MM.1S (cell line): ENCODE measurements around the gene CACNA1D.

Experiments used
- DNase-seq: peaks from one replicate; pipeline ENCODE4 v3.0.0-alpha.2; 2015
- H2AFZ ChIP-seq: fragments of 300-600 bp; sonication (generic); 2 replicates; pipeline ENCODE4 v1.6.0; 2016; ENCODE audit warnings: antibody characterized with exemption, low read length
- H3F3A ChIP-seq: fragments of 300-600 bp; sonication (generic); 2 replicates; pipeline ENCODE4 v1.6.1; 2016; ENCODE audit warnings: mild to moderate bottlenecking, antibody characterized with exemption, low read length, moderate library complexity, mixed read lengths; ENCODE audit not compliant: insufficient read depth
- H3K27ac ChIP-seq: fragments of 300-600 bp; sonication (generic); 2 replicates; pipeline ENCODE4 v1.5.1; 2016; ENCODE audit warnings: mild to moderate bottlenecking, low read length
- H3K27me3 ChIP-seq: fragments of 300-600 bp; sonication (generic); replicated peaks from 2 replicates; pipeline ENCODE4 v1.6.0; 2016; ENCODE audit warnings: low read length; ENCODE audit not compliant: insufficient read depth
- H3K36me3 ChIP-seq: fragments of 300-600 bp; sonication (generic); replicated peaks from 2 replicates; pipeline ENCODE4 v1.6.1; 2016; ENCODE audit warnings: mild to moderate bottlenecking, low read length, mixed read lengths; ENCODE audit not compliant: insufficient read depth
- H3K4me1 ChIP-seq: fragments of 300-600 bp; sonication (generic); 2 replicates; pipeline ENCODE4 v1.6.1; 2016; ENCODE audit warnings: low read length, mixed read lengths
- H3K4me2 ChIP-seq: fragments of 300-600 bp; sonication (generic); 2 replicates; pipeline ENCODE4 v1.6.0; 2016; ENCODE audit warnings: low read depth, low read length
- H3K4me3 ChIP-seq: fragments of 300-600 bp; sonication (generic); 2 replicates; pipeline ENCODE4 v1.5.1; 2016; ENCODE audit warnings: low read length, mixed read lengths
- H3K79me2 ChIP-seq: fragments of 300-600 bp; sonication (generic); 2 replicates; pipeline ENCODE4 v1.6.1; 2016; ENCODE audit warnings: mixed run types, low read length, mixed read lengths
- H3K9ac ChIP-seq: fragments of 300-600 bp; sonication (generic); 2 replicates; pipeline ENCODE4 v1.6.1; 2016; ENCODE audit warnings: low read length, mixed read lengths
- H3K9me2 ChIP-seq: fragments of 300-600 bp; sonication (generic); replicated peaks from 2 replicates; pipeline ENCODE4 v1.6.1; 2016; ENCODE audit warnings: mild to moderate bottlenecking, low read length, mixed read lengths; ENCODE audit not compliant: insufficient read depth
- H3K9me3 ChIP-seq: fragments of 300-600 bp; sonication (generic); replicated peaks from 2 replicates; pipeline ENCODE4 v1.6.1; 2016; ENCODE audit warnings: mild to moderate bottlenecking, low read length, mixed read lengths; ENCODE audit not compliant: insufficient read depth
- H4K20me1 ChIP-seq: fragments of 300-600 bp; sonication (generic); 2 replicates; pipeline ENCODE4 v1.6.1; 2016; ENCODE audit warnings: mild to moderate bottlenecking, low read length, moderate library complexity, mixed read lengths; ENCODE audit not compliant: insufficient read depth
- CTCF ChIP-seq: fragments of 300-600 bp; sonication (generic); IDR thresholded peaks from 2 replicates; pipeline ENCODE4 v1.5.1; 2016; ENCODE audit warnings: antibody characterized with exemption, low read length, mixed read lengths
- EZH2 ChIP-seq: fragments of 300-600 bp; sonication (generic); optimal IDR thresholded peaks from 2 replicates; pipeline ENCODE3; 2017; ENCODE audit warnings: low read depth, mild to moderate bottlenecking, antibody characterized with exemption, low read length, mixed read lengths
- EZH2phosphoT487 ChIP-seq: fragments of 300-600 bp; sonication (generic); IDR thresholded peaks from 2 replicates; pipeline ENCODE4 v1.6.1; 2018; ENCODE audit warnings: antibody characterized with exemption, low read length

The CACNA1D gene

GRCh38 chr3:53778153-53778552 is 283.7 kb downstream of the CACNA1D start:
- H3K27ac ChIP-seq = no peak overlapping the region

DNA sequence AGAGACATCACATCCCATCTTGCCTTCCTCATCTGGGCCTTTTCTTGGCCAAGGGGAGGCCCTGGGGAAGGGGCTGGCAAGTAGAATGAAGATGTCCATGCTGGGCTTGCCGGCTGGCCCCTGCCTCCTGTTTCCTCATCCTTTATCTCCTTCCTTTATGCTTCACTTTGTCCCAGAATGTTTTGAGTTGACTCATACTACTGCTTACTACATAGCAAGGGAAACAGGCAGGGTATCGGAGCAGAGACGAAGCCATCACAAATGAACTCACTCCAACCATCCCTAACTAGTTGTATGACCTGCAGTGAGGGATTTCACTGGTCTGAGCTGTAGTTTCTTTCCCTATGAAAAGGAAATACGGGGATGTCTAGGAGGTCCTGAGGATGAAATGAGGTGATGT is 285.8 kb downstream of the CACNA1D start:
- no peaks in the 10 kb centered on the region for H3K36me3 ChIP-seq
- H3K27ac ChIP-seq = no peak overlapping the region
- H3K4me3 ChIP-seq = no peak overlapping the region
- H4K20me1 ChIP-seq = no peaks in the 10 kb centered on the region
- H3K27me3 ChIP-seq = no peaks in the 10 kb centered on the region
- H3K4me1 ChIP-seq = no peaks in the 10 kb centered on the region
- TF ChIP-seq EZH2 (no peak), CTCF (no peak), EZH2phosphoT487 (no peak)
- no peak for DNase-seq
- no peak overlapping the region for H2AFZ ChIP-seq
- H3F3A ChIP-seq = no peaks in the 10 kb centered on the region
- H3K9ac ChIP-seq = no peak overlapping the region
- no peak overlapping the region for H3K4me2 ChIP-seq
- H3K79me2 ChIP-seq = no peaks in the 10 kb centered on the region
- H3K9me2 ChIP-seq = no peaks in the 10 kb centered on the region
- no peaks in the 10 kb centered on the region for H3K9me3 ChIP-seq

More at GRCh38 chr3:53778153-53778552, 283.7 kb downstream of the CACNA1D start:
- Histone ChIP-seq H3K4me3 (no peak overlapping the region), H2AFZ (no peak overlapping the region), H3K79me2 (no peaks in the 10 kb centered on the region), H3K4me2 (no peak overlapping the region), H3K9me3 (no peaks in the 10 kb centered on the region), H3K36me3 (no peaks in the 10 kb centered on the region), H3K4me1 (0 out of 2 replicates have a peak, but pooled peaks cover 7% of the 10 kb centered on the region), H3K9me2 (no peaks in the 10 kb centered on the region), H3K27me3 (no peaks in the 10 kb centered on the region), H3K9ac (no peak overlapping the region), H3F3A (no peaks in the 10 kb centered on the region), H4K20me1 (no peaks in the 10 kb centered on the region)
- no peak for TF ChIP-seq EZH2phosphoT487
- DNase-seq = no peak

DNA sequence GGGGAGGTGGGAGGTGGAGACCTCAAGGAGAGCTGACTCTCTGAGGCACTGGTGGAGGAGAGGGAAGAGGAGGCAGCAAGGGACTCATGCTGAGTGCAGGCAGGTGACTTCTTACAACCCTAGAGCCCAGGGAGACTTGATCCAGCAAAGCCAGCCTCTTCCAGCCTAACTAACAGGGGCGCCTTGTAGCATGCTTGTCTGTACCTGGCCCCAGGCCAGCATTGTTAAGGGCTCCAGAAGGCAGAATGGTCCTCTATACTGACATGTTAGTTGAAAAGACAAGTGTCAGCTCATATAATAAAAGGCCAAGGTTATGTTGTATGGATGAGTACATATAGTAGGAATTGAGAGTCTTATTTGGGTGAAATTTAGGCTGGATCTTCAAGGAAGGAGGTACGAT is 286.4 kb downstream of the CACNA1D start:
- no peak overlapping the region for H3K4me3 ChIP-seq
- H3K9me2 ChIP-seq = no peaks in the 10 kb centered on the region
- no peak overlapping the region for H2AFZ ChIP-seq
- no peak overlapping the region for H3K27ac ChIP-seq
- H3K9ac ChIP-seq = no peak overlapping the region
- TF ChIP-seq EZH2 (no peak), EZH2phosphoT487 (no peak)
- H3K4me2 ChIP-seq = no peak overlapping the region
- H3K36me3 ChIP-seq = no peaks in the 10 kb centered on the region
- no peaks in the 10 kb centered on the region for H3K27me3 ChIP-seq
- no peaks in the 10 kb centered on the region for H3K4me1 ChIP-seq
- no peaks in the 10 kb centered on the region for H4K20me1 ChIP-seq
- H3K9me3 ChIP-seq = no peaks in the 10 kb centered on the region
- H3F3A ChIP-seq = no peaks in the 10 kb centered on the region
- no peaks in the 10 kb centered on the region for H3K79me2 ChIP-seq
- no peak for DNase-seq

GRCh38 chr3:53787016-53787415 is 292.6 kb downstream of the CACNA1D start:
- no peaks in the 10 kb centered on the region for H4K20me1 ChIP-seq
- DNase-seq = no peak
- no peaks in the 10 kb centered on the region for H3K27me3 ChIP-seq
- H3K4me2 ChIP-seq = no peak overlapping the region
- H3K79me2 ChIP-seq = no peaks in the 10 kb centered on the region
- H3K9ac ChIP-seq = no peak overlapping the region
- H3K27ac ChIP-seq = no peak overlapping the region
- no peaks in the 10 kb centered on the region for H3K36me3 ChIP-seq
- H3K4me1 ChIP-seq = no peaks in the 10 kb centered on the region
- H3K9me3 ChIP-seq = no peaks in the 10 kb centered on the region
- no peak overlapping the region for H2AFZ ChIP-seq
- H3F3A ChIP-seq = no peaks in the 10 kb centered on the region
- no peak for TF ChIP-seq CTCF
- no peak for TF ChIP-seq EZH2
- TF ChIP-seq EZH2phosphoT487 = no peak
- H3K9me2 ChIP-seq = no peaks in the 10 kb centered on the region
- H3K4me3 ChIP-seq = no peak overlapping the region
